PC-9 (cell line): ENCODE results near the gene CASS4. TPM values are rescaled to one million over a fixed set of nuclear protein-coding genes. Genes with fewer than 3 reads are reported as not detected.

Experiments used
- BruUV-seq: library from RNA; stranded (reverse); fragments of 400-500 nt; replicated peaks from 2 replicates; lab custom pipeline; 2021; lab: Mats Ljungman, UMichigan
- CTCF ChIA-PET: fragments of 300-600 bp; sonication (Branson Sonifier 250); formaldehyde crosslinking; loops from one replicate; lab custom pipeline; 2022; ENCODE audit warnings: antibody characterized with exemption; lab: Charles Lee
- POLR2A ChIA-PET: fragments of 300-600 bp; sonication (Branson Sonifier 250); formaldehyde crosslinking; loops from one replicate; lab custom pipeline; 2022; ENCODE audit warnings: antibody characterized with exemption; ENCODE audit not compliant: unreplicated experiment; lab: Charles Lee
- DNase-seq, 2 experiments: peaks; one replicate each; pipeline versions ENCODE4 v3.0.0 to v3.0.0-alpha.2; 2015 to 2022; ENCODE audit warnings: mixed read lengths in 1 of 2
- H2AFZ ChIP-seq: fragments of 200-600 bp; sonication (generic); 2 replicates; pipeline ENCODE4 v1.8.1; 2017; ENCODE audit warnings: antibody characterized with exemption
- H3F3A ChIP-seq: fragments of 200-600 bp; sonication (generic); 2 replicates; pipeline ENCODE4 v1.8.1; 2017; ENCODE audit warnings: antibody characterized with exemption, mild to moderate bottlenecking, low read depth; ENCODE audit not compliant: insufficient read depth
- H3K27ac ChIP-seq: fragments of 200-600 bp; sonication (generic); 2 replicates; pipeline ENCODE4 v1.6.1; 2016; ENCODE audit warnings: mixed run types
- H3K27me3 ChIP-seq: fragments of 200-600 bp; sonication (generic); 2 replicates; pipeline ENCODE4 v1.6.1; 2016; ENCODE audit warnings: low read depth, mixed run types; ENCODE audit not compliant: insufficient read depth
- H3K36me3 ChIP-seq: fragments of 200-600 bp; sonication (generic); 2 replicates; pipeline ENCODE4 v1.6.1; 2016; ENCODE audit warnings: low read depth, mixed run types
- H3K4me1 ChIP-seq: fragments of 200-600 bp; sonication (generic); replicated peaks from 2 replicates; pipeline ENCODE4 v1.6.1; 2016; ENCODE audit warnings: mixed run types; ENCODE audit not compliant: insufficient read depth
- H3K4me2 ChIP-seq: fragments of 200-600 bp; sonication (generic); 2 replicates; pipeline ENCODE4 v1.6.1; 2017; ENCODE audit warnings: mixed run types
- H3K4me3 ChIP-seq: fragments of 200-600 bp; sonication (generic); 2 replicates; pipeline ENCODE4 v1.6.1; 2016; ENCODE audit warnings: mixed run types
- H3K79me2 ChIP-seq: fragments of 200-600 bp; sonication (generic); 2 replicates; pipeline ENCODE4 v1.6.1; 2017; ENCODE audit warnings: low read depth, mixed run types
- H3K9me2 ChIP-seq: fragments of 200-600 bp; sonication (generic); 2 replicates; pipeline ENCODE4 v1.8.1; 2017; ENCODE audit warnings: mild to moderate bottlenecking; ENCODE audit not compliant: insufficient read depth
- H3K9me3 ChIP-seq: fragments of 200-600 bp; sonication (generic); 2 replicates; pipeline ENCODE4 v1.8.1; 2016; ENCODE audit warnings: low read depth; ENCODE audit not compliant: insufficient read depth
- H4K20me1 ChIP-seq: fragments of 200-600 bp; sonication (generic); 2 replicates; pipeline ENCODE4 v1.8.1; 2017; ENCODE audit not compliant: insufficient read depth
- EZH2 ChIP-seq: fragments of 200-600 bp; sonication (generic); IDR thresholded peaks from 2 replicates; pipeline ENCODE4 v1.8.0; 2017; ENCODE audit warnings: antibody characterized with exemption, low read depth
- intact Hi-C: fragments of 100-400 bp; cut with micrococcal nuclease; formaldehyde crosslinking; loops from one replicate; pipeline ENCODE4 v1.10.0; 2022; ENCODE audit not compliant: unreplicated experiment
- total RNA-seq: library from RNA; stranded (reverse); gene quantifications from 2 replicates; pipeline ENCODE4 v1.2.3, GENCODE V29; 2021
- TF ChIP-seq, protein P1 (sequence below): fragments of 200-600 bp; sonication (generic); conservative IDR thresholded peaks from 2 replicates; pipeline ENCODE4 v1.6.1; 2017; ENCODE audit warnings: mixed run types, antibody characterized with exemption, mild to moderate bottlenecking, moderate library complexity

Gene CASS4
- total RNA-seq, 1 experiment from 2014 or later: 0.15 TPM

DNA sequence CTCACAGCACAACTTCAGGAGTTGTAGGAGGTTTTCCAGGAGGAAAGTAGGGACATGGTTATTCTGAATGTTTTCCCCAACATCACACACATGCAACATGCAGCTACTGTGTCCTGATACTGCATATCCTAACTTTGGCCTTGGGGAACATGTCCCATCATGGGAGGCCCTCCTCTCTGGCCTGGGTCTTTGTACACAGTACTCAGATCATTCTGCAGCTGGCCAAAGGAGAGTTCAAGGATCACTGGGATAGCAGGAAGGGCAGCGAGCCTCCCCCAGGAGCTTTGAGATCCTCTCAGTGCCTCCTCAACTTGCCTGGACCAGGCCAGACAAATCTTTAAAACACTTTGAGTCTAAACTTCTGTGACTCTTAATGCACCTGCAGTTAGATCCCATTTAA is 12.9 kb downstream of the CASS4 start:
- H3K27ac ChIP-seq: no peak overlapping the region

GRCh38 chr20:56426026-56426425 is 14.0 kb downstream of the CASS4 start:
- TF ChIP-seq, protein P1, sequence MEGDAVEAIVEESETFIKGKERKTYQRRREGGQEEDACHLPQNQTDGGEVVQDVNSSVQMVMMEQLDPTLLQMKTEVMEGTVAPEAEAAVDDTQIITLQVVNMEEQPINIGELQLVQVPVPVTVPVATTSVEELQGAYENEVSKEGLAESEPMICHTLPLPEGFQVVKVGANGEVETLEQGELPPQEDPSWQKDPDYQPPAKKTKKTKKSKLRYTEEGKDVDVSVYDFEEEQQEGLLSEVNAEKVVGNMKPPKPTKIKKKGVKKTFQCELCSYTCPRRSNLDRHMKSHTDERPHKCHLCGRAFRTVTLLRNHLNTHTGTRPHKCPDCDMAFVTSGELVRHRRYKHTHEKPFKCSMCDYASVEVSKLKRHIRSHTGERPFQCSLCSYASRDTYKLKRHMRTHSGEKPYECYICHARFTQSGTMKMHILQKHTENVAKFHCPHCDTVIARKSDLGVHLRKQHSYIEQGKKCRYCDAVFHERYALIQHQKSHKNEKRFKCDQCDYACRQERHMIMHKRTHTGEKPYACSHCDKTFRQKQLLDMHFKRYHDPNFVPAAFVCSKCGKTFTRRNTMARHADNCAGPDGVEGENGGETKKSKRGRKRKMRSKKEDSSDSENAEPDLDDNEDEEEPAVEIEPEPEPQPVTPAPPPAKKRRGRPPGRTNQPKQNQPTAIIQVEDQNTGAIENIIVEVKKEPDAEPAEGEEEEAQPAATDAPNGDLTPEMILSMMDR: no peak
- no peak for TF ChIP-seq EZH2
- Histone ChIP-seq H3K27ac (no peak overlapping the region), H3K36me3 (no peaks in the 10 kb centered on the region), H3K4me1 (peaks cover 30% of the 10 kb centered on the region), H3F3A (peaks cover 11% of the 10 kb centered on the region; the same call in 1 of the 2 replicates), H3K27me3 (no peaks in the 10 kb centered on the region), H3K4me3 (no peak overlapping the region), H2AFZ (no peak overlapping the region), H3K79me2 (no peaks in the 10 kb centered on the region), H3K4me2 (no peak overlapping the region), H3K9me2 (no peaks in the 10 kb centered on the region), H3K9me3 (no peaks in the 10 kb centered on the region), H4K20me1 (no peaks in the 10 kb centered on the region)
- CTCF ChIA-PET: interaction anchor here (0.6 kb wide), 1 partner anchor 31 kb away, joined by 9 read pairs; no protein-coding TSS in a partner anchor
- BruUV-seq: no TSS peak
- intact Hi-C loops: no loop called here
- no peak for DNase-seq
- POLR2A ChIA-PET: no interaction called here

More for the DNA sequence above, 12.9 kb downstream of the CASS4 start:
- Histone ChIP-seq H4K20me1 (no peaks in the 10 kb centered on the region), H2AFZ (no peak overlapping the region), H3F3A (peaks cover 11% of the 10 kb centered on the region; the same call in 1 of the 2 replicates), H3K27me3 (no peaks in the 10 kb centered on the region), H3K4me3 (no peak overlapping the region), H3K79me2 (no peaks in the 10 kb centered on the region), H3K4me2 (no peak overlapping the region), H3K9me3 (no peaks in the 10 kb centered on the region), H3K36me3 (no peaks in the 10 kb centered on the region), H3K9me2 (no peaks in the 10 kb centered on the region), H3K4me1 (peaks cover 35% of the 10 kb centered on the region)
- CTCF ChIA-PET: no interaction called here
- POLR2A ChIA-PET: no interaction called here
- intact Hi-C loops: no loop called here
- TF ChIP-seq, protein P1: no peak
- BruUV-seq: no TSS peak
- no peak for DNase-seq

DNA sequence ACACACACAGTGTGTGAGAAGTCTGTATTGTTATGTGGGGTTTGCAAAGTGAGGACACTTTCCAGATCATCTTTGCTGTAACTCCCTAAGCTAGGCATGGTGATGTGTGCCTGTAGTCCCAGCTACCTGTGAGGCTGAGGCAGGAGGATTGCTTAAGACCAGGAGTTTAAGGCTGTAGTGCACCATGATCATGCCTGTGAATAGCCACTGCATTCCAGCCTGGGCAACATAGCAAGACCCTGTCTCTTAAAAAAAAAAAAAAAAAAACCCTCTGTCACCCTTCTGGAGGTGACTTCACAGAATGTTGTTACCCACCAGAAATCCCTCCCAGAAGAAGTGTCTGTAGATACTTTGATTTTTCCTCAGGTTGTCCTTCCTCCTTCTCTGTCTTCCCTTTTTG is 14.9 kb downstream of the CASS4 start:
- no peak overlapping the region for H3K4me2 ChIP-seq
- peaks cover 11% of the 10 kb centered on the region; the same call in 1 of the 2 replicates for H3F3A ChIP-seq
- no peaks in the 10 kb centered on the region for H3K9me2 ChIP-seq
- H3K4me3 ChIP-seq: no peak overlapping the region
- ChIA-PET CTCF (no interaction called here), POLR2A (no interaction called here)
- H3K27me3 ChIP-seq: no peaks in the 10 kb centered on the region
- H2AFZ ChIP-seq: no peak overlapping the region
- no peak for DNase-seq
- H4K20me1 ChIP-seq: no peaks in the 10 kb centered on the region
- intact Hi-C loops: no loop called here
- H3K4me1 ChIP-seq: peaks cover 24% of the 10 kb centered on the region
- H3K9me3 ChIP-seq: no peaks in the 10 kb centered on the region
- no peak overlapping the region for H3K27ac ChIP-seq
- BruUV-seq: no TSS peak
- no peaks in the 10 kb centered on the region for H3K79me2 ChIP-seq
- no peaks in the 10 kb centered on the region for H3K36me3 ChIP-seq
- TF ChIP-seq, protein P1: no peak
- no peak for TF ChIP-seq EZH2
